Skeletal muscle tissue (tissue), 4 donors: Measurements from ENCODE around the gene CKLF. TPM values are rescaled to one million over a fixed set of nuclear protein-coding genes. Genes with fewer than 3 reads are reported as not detected.

Experiments used
- H3K27ac ChIP-seq: one replicate; pipeline ENCODE4 v1.7.0; 2013; ENCODE audit warnings: mild to moderate bottlenecking, low read depth, low read length, inconsistent platforms
- H3K27me3 ChIP-seq, 3 donors: one replicate each; pipeline ENCODE4 v1.7.0; 2013; ENCODE audit warnings: low read length in 3 of 3; ENCODE audit not compliant: control insufficient read depth in 3 of 3, insufficient read depth in 3 of 3
- H3K36me3 ChIP-seq, 3 donors: one replicate each; pipeline ENCODE4 v1.7.0; 2013; ENCODE audit warnings: low read length in 3 of 3; ENCODE audit not compliant: control insufficient read depth in 3 of 3, insufficient read depth in 3 of 3
- H3K4me1 ChIP-seq, 3 donors: one replicate each; pipeline ENCODE4 v1.7.0; 2013; ENCODE audit warnings: low read length in 3 of 3, mild to moderate bottlenecking in 3 of 3; ENCODE audit not compliant: control insufficient read depth in 3 of 3, insufficient read depth in 3 of 3
- H3K4me3 ChIP-seq, 3 donors: one replicate each; pipeline ENCODE4 v1.7.0; 2013; ENCODE audit warnings: low read length in 3 of 3
- H3K9ac ChIP-seq, 3 donors: one replicate each; pipeline ENCODE4 v1.7.0; 2013; ENCODE audit warnings: low read length in 3 of 3, mild to moderate bottlenecking in 3 of 3, moderate library complexity in 2 of 3, low read depth in 1 of 3
- H3K9me3 ChIP-seq, 3 donors: one replicate each; pipeline ENCODE4 v1.7.0; 2013; ENCODE audit warnings: low read length in 3 of 3; ENCODE audit not compliant: control insufficient read depth in 3 of 3
- total RNA-seq: library from RNA; depleted of rRNA; stranded (reverse); fragments of >200 nt; gene quantifications from one replicate; pipeline ENCODE4 v1.2.3, GENCODE V29; 2014
- donor health status: Osteomylitis.

CKLF gene
- total RNA-seq, 1 donor from 2014 or later, result 34.4 TPM

DNA sequence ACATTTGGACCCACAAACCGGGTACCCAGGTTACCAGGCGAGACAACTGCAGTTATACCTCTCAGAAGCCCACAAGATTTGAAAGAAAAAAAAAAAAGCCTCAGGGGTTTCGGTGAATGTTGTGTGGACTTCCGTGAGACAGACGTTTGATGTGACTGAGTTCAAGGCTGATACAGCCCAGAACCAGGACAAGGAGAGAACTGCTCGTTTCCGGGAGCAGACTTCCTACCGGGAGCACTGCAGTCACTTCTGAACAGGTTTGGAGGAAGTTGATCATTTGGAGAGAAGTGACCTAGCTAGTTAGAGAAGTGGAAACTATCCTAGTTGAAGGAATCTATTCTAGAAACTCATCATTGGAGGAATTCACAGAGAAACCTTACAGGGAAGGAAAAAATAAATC lies 847 bp downstream of the CKLF start:
- no peaks in the 10 kb centered on the region for H3K27me3 ChIP-seq
- H3K4me1 ChIP-seq, result peaks cover 35 to 41% (median 38%) of the 10 kb centered on the region in 3 donors
- H3K4me3 ChIP-seq, result peak overlapping the region; percentile 85 to 98 (median 91)
- H3K9me3 ChIP-seq, result no peaks in the 10 kb centered on the region
- H3K36me3 ChIP-seq, result no peaks in the 10 kb centered on the region
- peak overlapping the region; percentile 95 for H3K27ac ChIP-seq
- peak overlapping the region in 2 of 3 donors; percentile 27 to 97 for H3K9ac ChIP-seq

DNA sequence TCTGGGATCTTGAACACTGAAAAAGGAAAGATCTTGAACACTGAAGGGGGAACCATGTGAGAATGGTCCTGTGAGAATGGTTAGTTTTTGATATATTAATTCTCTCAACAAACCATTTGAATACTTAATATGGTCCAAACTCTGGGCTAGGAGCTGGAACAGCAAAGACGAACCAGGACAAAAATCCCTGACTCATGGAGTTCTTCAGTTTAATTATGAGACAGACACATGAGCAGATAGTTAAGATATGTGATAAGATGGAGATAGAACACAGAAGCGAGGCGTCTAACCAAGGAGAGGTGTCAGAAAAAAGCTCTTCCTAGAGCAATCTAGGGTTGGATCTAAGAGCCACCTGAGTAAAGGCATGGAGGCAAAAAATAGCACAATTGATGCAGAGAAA lies 1.6 kb downstream of the CKLF start:
- no peak overlapping the region for H3K4me3 ChIP-seq
- no peaks in the 10 kb centered on the region for H3K9me3 ChIP-seq
- H3K9ac ChIP-seq, result no peak overlapping the region
- H3K4me1 ChIP-seq, result peaks cover 28 to 34% (median 30%) of the 10 kb centered on the region in 3 donors
- no peak overlapping the region for H3K27ac ChIP-seq
- H3K36me3 ChIP-seq, result peaks cover 0 to 3% (median 2%) of the 10 kb centered on the region in 3 donors
- no peaks in the 10 kb centered on the region for H3K27me3 ChIP-seq

DNA sequence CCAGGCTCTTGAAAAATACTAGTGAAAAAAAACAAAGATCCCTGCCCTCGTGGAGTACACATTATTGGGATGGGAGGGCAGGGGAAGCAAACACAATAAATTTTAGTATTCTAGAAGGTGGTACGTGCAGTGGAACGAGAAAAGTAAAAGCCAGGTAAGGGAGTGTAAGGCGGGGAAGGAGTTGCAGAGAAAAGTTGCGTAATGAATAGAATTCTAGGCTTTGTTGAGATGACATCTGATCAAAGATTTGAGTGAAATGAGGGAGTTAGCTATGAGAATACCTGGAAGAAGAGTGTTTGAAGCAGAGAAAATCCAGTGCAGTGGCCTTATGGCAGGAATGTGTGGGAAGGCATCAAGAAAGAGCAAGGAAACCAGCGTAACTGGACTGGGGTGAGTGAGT lies 2.1 kb downstream of the CKLF start:
- Histone ChIP-seq H3K9me3 (no peaks in the 10 kb centered on the region), H3K4me3 (no peak overlapping the region), H3K9ac (no peak overlapping the region), H3K36me3 (peaks cover 0 to 3% (median 2%) of the 10 kb centered on the region in 3 donors), H3K27ac (no peak overlapping the region), H3K27me3 (no peaks in the 10 kb centered on the region), H3K4me1 (peaks cover 24 to 30% (median 27%) of the 10 kb centered on the region in 3 donors)

DNA sequence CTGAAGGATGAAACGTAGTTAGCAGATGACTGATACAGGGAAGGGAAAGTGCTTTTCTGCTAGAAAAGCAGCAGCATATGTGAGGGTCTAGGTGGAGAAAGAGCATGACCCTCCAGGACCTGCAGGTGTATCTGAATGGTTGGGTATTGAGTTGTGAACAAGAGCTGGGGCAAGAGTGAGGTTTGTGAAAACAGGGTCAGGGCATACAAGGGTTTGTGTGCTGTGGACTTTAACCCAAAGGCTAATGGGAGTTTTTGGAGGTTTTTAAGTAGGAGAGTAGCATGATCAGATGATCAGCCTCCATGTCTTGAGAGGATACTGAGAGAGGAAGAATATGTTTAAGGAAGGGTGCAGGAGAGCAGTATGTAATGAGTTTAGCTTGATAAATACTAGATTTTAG lies 7.7 kb downstream of the CKLF start:
- Histone ChIP-seq H3K9me3 (no peaks in the 10 kb centered on the region), H3K4me3 (no peak overlapping the region), H3K27me3 (no peaks in the 10 kb centered on the region), H3K36me3 (peaks cover 2 to 7% (median 3%) of the 10 kb centered on the region in 3 donors), H3K27ac (no peak overlapping the region), H3K4me1 (no peaks in the 10 kb centered on the region), H3K9ac (no peak overlapping the region)

DNA sequence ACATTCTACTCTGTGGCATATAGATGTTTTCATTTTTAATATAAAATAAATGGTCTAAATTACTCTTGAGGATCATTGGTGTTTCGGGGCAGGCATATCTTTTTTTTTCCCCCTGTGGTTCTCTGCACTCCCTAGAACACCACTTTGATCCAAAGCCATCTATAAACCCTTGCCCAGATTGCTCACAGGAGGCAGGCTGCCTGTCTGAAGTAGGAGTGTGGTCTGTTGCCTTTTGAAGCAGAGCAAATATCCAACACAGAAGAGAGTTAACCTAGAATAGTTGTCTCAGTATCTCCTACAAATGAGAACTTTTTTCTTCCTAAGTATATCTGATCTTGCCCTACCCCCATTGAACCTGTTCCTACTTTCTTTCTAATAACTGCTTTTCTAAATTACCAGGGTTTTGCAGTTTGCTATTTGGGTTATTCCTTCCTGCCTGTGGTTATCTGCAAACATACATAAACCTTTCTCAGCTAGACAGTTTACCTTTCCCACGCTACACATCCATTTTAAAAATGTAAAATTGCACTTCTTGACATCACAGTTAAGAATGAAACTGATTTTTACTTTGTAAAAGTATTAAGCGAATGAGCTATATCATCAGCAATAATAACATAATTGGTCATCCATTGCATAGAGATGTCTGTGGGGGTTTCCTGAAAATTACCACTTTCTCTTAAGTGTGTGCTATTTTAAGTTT lies 9.2 kb downstream of the CKLF start:
- H3K36me3 ChIP-seq, result peaks cover 2 to 10% (median 5%) of the 10 kb centered on the region in 3 donors
- no peaks in the 10 kb centered on the region for H3K4me1 ChIP-seq
- H3K4me3 ChIP-seq, result no peak overlapping the region
- H3K27me3 ChIP-seq, result no peaks in the 10 kb centered on the region
- H3K9me3 ChIP-seq, result no peaks in the 10 kb centered on the region
- no peak overlapping the region for H3K27ac ChIP-seq
- no peak overlapping the region for H3K9ac ChIP-seq

DNA sequence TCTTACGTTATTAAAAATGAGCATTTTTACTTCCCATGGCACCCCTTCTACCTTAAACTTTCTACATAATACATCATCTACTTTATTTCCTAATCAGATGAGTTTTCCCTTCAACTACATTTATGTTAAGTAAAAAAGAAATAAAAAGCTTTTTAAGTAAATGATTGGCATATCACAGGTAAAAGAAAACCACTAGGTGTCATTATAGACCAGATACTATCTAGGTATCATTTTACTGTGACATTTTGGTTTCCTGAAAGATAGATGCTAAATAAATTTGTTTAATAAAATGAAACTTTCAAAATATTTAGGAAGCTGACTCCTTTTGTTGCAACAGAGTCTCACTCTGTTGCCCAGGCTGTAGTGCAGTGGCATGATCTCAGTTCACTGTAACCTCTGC lies 10.0 kb downstream of the CKLF start:
- H3K27ac ChIP-seq, result no peak overlapping the region
- no peaks in the 10 kb centered on the region for H3K4me1 ChIP-seq
- H3K9me3 ChIP-seq, result no peaks in the 10 kb centered on the region
- H3K36me3 ChIP-seq, result peaks cover 2 to 13% (median 9%) of the 10 kb centered on the region in 3 donors
- no peak overlapping the region for H3K9ac ChIP-seq
- H3K27me3 ChIP-seq, result no peaks in the 10 kb centered on the region
- no peak overlapping the region for H3K4me3 ChIP-seq

DNA sequence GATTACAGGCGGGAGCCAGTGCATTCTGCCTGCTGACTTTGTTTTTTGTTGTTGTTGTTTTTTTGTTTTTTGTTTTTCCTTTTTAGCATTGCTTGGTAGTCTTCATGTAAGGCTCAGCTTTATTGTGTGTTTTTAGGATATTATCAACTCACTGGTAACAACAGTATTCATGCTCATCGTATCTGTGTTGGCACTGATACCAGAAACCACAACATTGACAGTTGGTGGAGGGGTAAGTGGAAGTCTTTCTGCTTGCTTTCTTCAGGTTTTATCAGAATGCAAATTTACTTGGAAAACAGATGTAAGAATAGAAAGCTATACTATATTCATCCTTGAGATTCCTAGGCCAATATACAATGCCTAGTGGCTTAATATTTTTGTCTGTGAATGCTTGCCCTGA lies 10.6 kb downstream of the CKLF start:
- H3K4me3 ChIP-seq, result no peak overlapping the region
- peaks cover 2 to 13% (median 9%) of the 10 kb centered on the region in 3 donors for H3K36me3 ChIP-seq
- no peak overlapping the region for H3K27ac ChIP-seq
- no peaks in the 10 kb centered on the region for H3K9me3 ChIP-seq
- H3K9ac ChIP-seq, result no peak overlapping the region
- no peaks in the 10 kb centered on the region for H3K27me3 ChIP-seq
- no peaks in the 10 kb centered on the region for H3K4me1 ChIP-seq

DNA sequence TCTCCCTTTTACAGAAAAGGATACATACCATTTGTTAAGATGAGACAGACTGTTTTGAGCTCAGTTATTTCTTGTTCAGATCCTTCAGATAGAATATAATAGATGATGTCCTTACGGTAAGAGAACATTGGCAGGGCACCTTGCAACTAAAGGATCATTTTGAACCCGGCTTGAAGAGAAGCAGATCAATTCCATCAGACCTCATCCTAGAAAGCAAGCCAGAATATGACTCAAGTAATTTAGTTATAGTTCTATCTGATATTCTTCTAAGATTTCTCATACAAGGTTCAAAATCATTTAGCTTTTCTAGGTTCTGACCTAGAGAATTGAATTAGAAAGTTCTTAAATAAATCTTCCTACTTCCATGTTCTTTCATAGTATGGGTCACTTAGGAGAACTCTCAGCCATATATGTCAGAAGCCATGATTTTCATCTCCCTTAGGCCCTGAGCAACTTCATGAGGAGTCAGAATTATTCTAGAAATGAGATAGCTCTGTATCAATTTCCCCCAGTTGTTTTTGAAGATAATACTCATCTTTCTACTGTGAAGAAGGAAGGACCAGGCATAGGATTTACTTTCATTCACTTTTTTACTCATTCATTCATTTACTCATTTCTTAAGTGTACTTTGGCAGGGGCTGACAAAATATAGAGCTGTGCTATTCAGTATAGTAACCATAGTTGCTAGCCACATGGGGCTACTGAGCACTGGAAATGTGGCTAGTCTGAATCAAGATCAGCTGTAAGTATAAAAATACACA lies 11.4 kb downstream of the CKLF start:
- no peaks in the 10 kb centered on the region for H3K9me3 ChIP-seq
- peaks cover 0 to 13% (median 9%) of the 10 kb centered on the region in 3 donors for H3K36me3 ChIP-seq
- H3K27ac ChIP-seq, result no peak overlapping the region
- H3K27me3 ChIP-seq, result no peaks in the 10 kb centered on the region
- no peaks in the 10 kb centered on the region for H3K4me1 ChIP-seq
- no peak overlapping the region for H3K9ac ChIP-seq
- no peak overlapping the region for H3K4me3 ChIP-seq

DNA sequence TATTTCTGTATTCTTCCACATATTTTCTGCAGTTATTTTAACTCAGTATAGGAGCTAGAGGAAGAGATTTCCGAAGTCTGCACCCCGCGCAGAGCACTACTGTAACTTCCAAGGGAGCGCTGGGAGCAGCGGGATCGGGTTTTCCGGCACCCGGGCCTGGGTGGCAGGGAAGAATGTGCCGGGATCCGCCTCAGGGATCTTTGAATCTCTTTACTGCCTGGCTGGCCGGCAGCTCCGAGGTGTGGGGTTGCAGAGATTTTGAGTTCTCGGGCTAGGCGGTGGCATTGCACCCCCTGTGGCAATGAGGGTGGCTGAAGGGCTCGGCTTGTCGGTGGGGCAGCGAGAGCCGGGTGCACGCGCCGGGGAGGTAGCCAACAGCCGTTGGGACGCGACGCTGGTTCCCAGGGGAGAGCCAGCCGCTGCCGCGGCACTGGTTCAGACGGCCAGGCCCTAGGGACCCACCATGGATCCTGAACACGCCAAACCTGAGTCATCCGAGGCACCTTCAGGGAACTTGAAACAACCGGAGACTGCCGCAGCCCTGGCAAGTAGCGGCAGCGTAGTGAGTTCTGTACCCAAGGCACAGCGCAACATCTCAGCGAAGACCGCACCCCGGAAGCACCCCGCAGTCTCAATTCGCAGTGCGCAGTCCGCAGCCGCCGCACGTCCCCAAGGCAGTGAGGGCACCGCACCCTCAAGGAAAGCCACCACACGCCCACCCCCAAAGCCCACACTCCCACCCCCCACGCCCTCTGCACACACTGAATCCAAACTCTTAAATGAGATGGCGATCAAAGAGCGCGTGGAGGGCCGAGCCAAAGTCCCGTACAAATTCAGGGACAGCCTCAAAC lies 13.9 kb downstream of the CKLF start, which contains the start of gene CMTM1:
CMTM1 (plus strand) TSS at position 389 of the 851 bp plus-strand sequence; CDS start at position 464, 75 bp downstream.
- Histone ChIP-seq H3K27ac (no peak within 1 kb of the TSS), H3K9me3 (no peaks in the 10 kb centered on the region), H3K9ac (no peak within 1 kb of the TSS), H3K36me3 (peaks cover 0 to 9% (median 6%) of the 10 kb centered on the region in 3 donors), H3K27me3 (no peaks in the 10 kb centered on the region), H3K4me3 (no peak within 1 kb of the TSS), H3K4me1 (no peaks in the 10 kb centered on the region)
